Measurements from ENCODE around the gene CYB5R2.

CYB5R2 gene

DNA sequence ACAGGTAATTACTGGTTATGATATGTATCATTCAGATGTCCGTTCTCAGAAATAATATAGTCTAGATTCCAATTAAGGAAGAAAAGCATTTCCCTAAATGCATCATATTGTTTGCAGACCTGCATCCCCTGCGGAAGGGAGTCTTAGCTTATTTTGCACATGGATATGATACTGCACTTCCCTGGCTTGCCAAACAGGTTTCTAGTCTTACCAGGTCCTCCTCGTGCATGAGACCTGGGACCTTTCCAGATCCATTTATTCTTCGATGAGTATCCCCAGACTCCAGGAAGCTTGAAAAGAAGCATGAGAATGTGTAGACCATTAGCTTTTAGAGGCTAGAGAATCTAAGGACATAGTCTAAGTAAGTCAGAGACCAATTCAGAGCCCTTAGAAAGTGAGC is 30.6 kb downstream of the CYB5R2 start:
- DNase-seq (ENCODE audit: low read depth, low spot score) = no peak
- H3K27ac ChIP-seq = no peak overlapping the region

DNA sequence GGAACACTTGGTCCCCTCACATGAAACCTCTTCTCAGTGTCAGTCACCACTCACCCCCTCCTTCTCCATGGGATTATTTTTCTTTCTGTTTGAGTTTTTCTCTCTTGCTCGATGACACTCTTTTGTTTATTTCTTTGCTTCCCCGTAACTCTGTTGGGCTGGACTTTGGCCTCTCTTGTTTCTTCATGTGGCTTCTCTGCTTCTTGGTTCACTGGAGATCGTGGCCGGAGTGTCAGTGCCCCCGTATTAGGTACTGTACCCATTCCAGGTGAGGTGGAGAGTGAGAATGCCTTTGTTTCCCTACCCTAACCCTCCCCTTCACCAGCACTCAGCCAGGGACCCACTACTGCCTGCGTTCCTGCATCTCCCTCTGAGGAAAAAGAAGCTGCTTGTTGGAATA is 32.5 kb downstream of the CYB5R2 start:
- no peak for DNase-seq (ENCODE audit: low read depth, low spot score)
- H3K27ac ChIP-seq = no peak overlapping the region

DNA sequence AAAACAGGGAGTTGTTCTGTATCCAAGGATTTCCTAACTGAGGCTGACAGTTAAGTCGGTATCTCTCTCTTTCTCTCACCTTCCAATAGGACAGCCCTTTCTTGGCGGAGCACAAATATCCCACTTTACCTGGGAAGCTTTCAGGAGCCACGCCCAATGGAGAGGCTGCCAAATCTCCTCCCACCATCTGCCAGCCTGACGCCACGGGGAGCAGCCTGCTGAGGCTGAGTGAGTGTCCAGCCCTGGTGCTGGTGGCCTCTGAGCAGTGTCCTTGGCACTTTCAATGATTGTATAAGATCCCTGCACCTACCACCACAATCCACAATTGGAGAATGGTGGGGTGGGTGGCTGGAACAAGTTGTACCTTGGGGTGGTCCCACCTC is 33.7 kb downstream of the CYB5R2 start:
- no peak overlapping the region for H3K27ac ChIP-seq
- no peak for DNase-seq (ENCODE audit: low read depth, low spot score)

DNA sequence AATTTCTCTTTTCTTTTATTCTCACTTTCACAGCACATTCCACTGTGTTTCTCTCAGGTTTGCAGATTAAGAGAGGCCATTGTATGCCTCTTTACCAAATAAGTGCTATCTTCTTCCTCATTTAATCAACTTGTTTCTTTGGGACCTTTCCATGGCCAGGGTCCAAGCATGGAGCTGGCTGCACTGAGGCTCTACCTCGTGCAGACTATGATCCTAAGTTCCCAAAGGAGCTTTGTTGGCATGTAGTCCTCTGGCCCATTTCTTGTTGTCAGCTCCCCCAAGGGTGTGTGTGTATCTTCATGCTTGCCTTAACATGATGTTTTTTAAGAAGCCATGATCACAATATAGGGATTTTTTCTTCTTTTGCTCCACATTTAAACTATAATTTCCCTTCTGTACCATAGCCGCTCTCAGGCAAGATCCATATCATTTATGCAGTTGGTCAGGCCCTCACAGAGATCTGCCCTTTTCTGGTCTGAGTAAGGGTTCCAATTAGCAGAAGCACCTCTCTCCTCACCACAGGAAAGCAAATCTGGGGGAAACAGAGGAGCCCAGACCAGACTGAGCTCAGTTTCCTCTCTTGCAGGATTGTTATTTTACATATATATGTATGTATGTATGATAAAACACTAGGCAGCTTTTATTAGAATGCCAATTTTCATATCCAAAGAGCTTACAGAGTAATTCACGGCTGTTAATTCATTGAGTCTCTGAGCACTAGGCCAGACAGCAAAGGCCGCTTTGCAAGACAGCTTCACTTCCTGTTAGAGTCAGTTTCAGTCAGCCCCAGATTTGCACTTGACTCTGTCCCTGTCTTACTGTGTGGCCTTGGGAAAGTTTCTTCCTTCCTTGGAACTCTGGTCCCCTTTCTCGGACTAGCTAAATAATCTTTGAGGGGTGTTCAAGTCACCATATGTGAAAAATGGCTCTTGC is 34.3 kb downstream of the CYB5R2 start:
- no peak for DNase-seq (ENCODE audit: low read depth, low spot score)
- H3K27ac ChIP-seq = no peak overlapping the region

DNA sequence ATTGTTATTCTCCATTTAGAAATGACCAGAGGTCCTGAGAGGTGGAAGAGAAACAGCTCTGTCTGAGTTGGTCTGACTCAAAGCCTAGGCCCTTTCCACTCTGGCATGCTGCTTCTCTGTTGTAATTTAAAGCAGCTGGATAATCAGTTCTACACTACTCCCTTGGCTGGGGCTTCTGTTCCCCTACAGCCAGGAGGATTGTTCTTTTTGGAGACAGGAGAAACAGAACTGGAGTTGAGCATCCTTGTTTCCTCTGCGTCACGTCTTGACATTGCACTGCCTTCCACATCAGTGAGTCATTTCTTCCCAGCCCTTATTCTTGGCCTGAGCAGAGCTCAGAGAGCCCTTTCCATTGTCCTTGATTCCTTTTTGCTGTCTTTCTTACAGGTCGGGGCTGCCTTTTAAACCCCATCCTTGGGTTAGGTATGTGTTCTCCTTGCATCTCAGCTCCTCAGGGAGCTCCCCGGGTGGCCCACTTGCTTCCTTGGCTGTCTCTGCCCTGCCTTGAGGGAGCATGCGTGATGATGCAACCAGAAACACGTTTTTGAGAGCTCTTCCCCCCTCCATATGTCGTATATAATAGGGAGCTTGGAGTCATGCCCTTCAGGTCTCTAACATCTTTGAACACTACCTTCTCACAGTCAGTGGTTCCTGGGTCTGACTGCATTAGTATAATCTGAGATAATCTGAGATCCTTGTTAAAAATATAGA is 35.7 kb downstream of the CYB5R2 start:
- no peak for DNase-seq (ENCODE audit: low read depth, low spot score)
- H3K27ac ChIP-seq = peak overlapping the region; percentile 40

DNA sequence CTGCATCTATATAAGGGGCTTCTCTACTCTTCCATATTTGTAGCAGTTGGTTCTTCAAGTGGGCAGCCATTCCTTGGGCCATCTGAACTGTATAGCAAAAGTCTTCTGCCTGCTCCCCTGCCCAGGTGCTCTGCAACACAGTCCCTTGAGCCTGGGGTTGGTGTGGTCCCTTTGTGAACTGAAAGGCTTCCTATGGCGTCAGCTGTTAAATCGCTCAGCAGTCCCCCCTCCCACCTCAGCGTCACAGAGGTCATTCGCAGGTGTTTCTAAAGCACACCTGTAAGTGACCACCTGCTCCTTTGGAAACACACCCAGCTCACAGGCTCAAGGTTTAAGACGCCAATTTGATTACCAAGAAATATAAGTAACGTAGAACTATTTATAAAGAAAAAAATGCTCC is 37.0 kb downstream of the CYB5R2 start:
- no peak for DNase-seq (ENCODE audit: low read depth, low spot score)

DNA sequence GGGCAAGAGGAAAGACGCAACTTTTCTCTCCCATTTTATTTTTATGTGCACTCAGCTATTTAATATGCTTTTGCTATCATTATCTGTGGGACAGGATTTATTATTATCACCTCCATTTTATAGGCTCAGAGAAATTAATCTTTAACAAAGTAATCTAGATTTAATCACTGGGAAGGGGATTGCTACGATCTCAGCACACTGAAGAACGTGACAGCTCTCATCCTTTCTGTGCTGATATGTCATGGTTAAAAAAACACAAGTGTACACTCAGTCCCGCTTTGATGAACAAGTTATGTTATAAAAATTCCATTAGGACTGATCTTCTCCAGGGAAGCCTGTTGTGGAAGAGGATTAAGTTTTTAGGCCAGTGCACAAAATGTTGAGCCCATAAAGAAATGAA is 37.6 kb downstream of the CYB5R2 start:
- no peak for DNase-seq (ENCODE audit: low read depth, low spot score)

More for the DNA sequence above, 37.0 kb downstream of the CYB5R2 start:
- no peak overlapping the region for H3K27ac ChIP-seq

DNA sequence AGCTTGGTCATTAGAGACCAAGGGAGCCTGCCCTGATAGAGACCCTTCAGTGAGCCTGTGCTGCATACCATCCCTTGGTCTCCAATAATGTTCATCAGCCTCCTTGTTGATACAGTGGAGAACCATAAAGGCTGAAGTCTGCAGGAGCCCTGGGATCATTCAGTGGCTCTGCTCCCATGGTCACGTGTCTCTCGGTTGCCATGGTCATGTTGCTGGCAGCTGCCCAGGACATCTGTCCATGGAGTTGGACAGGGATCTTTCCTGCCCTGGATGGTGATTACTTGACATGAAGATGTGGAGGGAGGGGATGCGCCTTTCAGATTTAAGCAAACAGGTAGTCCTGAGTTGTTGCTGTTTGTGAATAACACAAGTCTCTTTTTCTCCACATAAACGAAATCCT is 38.2 kb downstream of the CYB5R2 start:
- H3K27ac ChIP-seq = no peak overlapping the region
- DNase-seq (ENCODE audit: low read depth, low spot score) = no peak

More for the DNA sequence above, 37.6 kb downstream of the CYB5R2 start:
- no peak overlapping the region for H3K27ac ChIP-seq

DNA sequence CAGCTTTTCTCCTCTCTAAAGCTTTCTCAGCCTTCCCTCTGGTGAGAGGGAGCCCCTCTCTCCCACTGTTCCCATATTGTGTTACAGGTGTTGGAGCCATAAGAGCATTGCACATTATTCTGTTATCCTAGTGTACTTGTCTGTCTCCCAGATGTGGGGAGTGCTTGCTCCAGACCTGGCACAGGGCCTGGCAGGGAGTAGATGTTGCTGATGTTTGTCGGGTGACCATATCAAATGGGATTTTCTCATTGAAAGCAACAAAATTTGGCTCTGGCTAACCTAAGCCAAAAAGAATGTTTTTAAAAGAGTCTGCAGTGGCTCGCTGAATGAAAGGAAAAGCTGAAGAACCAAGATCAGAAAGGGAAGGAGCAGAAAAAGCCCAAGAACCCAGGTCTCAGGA is 41.1 kb downstream of the CYB5R2 start:
- DNase-seq (ENCODE audit: low read depth, low spot score) = no peak

DNA sequence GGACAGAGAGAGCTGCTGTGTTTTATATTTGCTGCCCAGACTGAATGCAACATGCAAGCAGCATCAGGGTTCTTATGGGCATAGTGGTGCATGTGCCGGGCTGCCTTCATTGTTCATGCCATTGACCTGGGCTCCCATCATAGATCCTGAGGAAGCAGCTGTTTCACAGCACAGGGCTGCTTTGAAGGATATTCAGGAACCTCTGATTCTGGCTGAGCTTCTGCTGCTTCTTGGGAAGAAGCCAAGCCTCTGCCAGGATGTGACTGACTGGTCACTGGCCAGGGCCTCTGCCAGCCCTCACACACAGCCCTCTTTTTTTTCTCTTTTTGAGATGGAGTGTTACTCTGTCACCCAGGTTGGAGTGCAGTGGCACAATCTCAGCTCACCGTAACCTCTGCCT is 43.3 kb downstream of the CYB5R2 start:
- no peak for DNase-seq (ENCODE audit: low read depth, low spot score)
- H3K27ac ChIP-seq = no peak overlapping the region

More for the DNA sequence above, 41.1 kb downstream of the CYB5R2 start:
- no peak overlapping the region for H3K27ac ChIP-seq

DNA sequence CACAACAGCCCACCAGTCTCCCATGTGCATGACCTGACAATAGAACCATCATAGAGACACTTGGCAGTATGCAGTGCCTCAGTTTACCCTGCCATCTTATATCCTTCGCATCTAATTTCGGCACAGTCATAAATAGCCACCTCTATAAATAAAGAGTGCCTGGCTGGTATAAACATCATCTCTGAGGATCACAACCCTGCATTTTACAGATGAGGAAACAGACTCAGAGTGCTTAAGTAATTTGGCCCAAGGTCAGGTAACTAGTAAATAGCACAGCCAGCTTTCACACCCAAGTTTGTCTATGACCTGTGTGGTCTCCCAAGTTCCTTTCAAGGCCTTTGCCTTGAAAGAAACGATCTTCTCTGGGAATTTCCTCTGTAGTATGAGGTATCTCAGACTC is 44.6 kb downstream of the CYB5R2 start:
- no peak for DNase-seq (ENCODE audit: low read depth, low spot score)
- no peak overlapping the region for H3K27ac ChIP-seq

DNA sequence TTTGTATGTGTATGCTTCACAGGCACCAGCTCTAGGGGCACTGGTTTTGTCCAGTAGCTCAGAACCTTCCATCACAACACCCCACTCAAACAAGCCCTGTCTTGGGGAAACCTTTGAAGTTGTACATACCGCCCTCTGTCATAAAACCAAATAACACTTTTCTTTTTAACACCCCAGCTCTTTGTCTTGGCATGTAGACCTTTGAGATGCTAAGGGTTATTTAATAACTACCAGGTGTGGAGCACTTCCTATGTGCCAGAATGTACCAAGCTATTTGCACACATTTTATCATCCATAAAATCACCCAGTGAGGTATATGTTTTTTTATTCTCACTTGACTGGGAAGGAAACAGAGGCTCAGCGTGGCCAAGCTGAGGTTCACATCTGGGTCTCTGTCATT is 50.6 kb downstream of the CYB5R2 start:
- no peak for DNase-seq (ENCODE audit: low read depth, low spot score)
- no peak overlapping the region for H3K27ac ChIP-seq

DNA sequence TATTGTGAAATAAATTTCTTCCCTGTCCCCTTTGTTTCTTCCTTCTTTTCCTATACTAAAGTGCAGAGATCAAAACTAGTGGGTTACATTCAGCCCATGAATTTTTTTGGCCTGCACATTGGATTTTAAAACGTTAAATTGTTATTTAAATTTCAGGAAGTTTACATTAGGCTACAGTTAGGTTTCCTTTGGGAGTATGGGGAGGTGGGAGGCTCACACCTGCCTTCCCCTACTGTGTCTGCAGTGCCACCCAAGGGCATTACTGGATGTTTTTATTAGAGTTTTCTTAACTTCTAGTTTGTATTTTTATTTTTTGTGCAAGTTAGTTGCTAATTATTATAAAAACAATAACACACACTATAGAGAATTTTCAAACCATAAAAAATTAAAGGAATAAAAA is 51.7 kb downstream of the CYB5R2 start:
- no peak overlapping the region for H3K27ac ChIP-seq
- no peak for DNase-seq (ENCODE audit: low read depth, low spot score)

DNA sequence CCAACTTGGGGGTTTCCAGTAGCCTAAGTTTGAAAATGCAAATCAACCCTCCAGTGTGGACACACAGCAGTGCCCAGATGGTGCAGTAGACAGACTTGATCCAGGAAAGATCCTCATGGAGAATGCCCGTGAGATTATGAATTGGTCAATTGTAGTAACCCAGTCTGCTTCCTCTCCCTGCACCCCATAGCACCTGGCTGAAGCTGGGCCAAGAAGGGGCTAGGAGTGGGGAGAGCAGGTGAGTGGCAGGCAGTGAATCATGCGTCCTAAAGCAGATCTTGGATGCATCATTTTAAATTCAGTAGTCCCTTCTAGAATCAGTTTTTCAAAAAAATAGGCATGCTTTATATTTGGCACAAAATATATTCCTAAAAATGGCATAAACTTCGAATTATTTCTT is 52.2 kb downstream of the CYB5R2 start:
- no peak for DNase-seq (ENCODE audit: low read depth, low spot score)
- no peak overlapping the region for H3K27ac ChIP-seq

DNA sequence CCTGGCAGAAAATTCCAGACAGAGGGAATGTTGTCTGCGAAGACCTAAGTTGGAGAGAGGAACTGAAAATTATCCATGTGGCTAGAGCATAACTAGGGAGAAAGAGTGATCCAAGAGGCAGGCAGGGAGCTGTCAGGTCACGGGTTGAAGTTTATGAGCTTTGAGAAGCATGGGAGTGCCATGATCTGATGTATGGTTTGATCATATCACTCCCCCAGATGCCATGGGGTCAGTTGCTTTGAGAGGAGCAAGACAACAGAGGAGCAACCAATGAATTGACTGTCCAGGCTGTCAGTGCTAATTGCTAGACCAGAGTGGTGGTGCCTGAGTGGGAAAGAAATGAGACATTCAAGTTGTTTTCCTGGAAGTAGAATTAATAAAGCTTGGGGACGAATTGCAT is 54.0 kb downstream of the CYB5R2 start:
- no peak for DNase-seq (ENCODE audit: low read depth, low spot score)
- H3K27ac ChIP-seq = no peak overlapping the region

DNA sequence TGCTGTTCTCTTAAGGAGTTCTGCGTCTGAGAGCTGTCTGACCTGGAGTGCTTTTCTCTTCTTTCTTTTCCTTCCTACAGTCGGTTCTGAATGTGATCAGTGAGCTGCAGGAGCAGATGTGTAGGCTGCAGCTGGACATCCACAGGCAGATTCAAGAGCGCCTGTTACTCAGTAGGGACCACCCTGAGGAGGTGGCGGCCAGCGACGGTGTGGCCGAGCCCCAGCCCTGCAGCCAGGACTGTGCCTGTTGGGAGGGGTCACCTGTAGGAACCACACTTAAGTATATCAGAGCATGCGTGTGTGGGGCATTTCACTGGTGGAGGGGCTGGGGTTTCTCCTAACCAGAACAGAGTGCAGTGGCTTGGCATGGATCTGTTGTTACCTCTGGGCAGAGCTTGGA is 56.3 kb downstream of the CYB5R2 start:
- DNase-seq (ENCODE audit: low read depth, low spot score) = no peak
- no peak overlapping the region for H3K27ac ChIP-seq
